ENCODE measurements around the gene KPNA3.
"Not testable (repeated sequence)": the region's sequence is repeated elsewhere in the genome, so short reads cannot be mapped to it uniquely, and the experiment has no call there.

Gene KPNA3

GRCh38 chr13:49792550-49793324, at the start of gene KPNA3:
Gene KPNA3, minus strand, starts transcription at chr13:49792682. Its CDS starts 176 bp downstream, at chr13:49792506.
- DNase-seq: peak; percentile 96

- no peak for DNase-seq
Observed at GRCh38 chr13:49841964-49842363, 49.5 kb upstream of the KPNA3 start.

GRCh38 chr13:49840675-49841074, 48.2 kb upstream of the KPNA3 start:
- peak; percentile 65 for DNase-seq

GRCh38 chr13:49840266-49840665, 47.8 kb upstream of the KPNA3 start:
- peak; percentile 56 for DNase-seq

GRCh38 chr13:49838989-49839388, 46.5 kb upstream of the KPNA3 start:
- peak; percentile 7 for DNase-seq

GRCh38 chr13:49836516-49836915, 44.0 kb upstream of the KPNA3 start:
- DNase-seq: peak; percentile 73

- DNase-seq: no peak
Observed at GRCh38 chr13:49833402-49833801, 40.9 kb upstream of the KPNA3 start.

GRCh38 chr13:49831455-49831854, 39.0 kb upstream of the KPNA3 start:
- no peak for DNase-seq

- no peak for DNase-seq
Observed at GRCh38 chr13:49830721-49831120, 38.2 kb upstream of the KPNA3 start.

GRCh38 chr13:49829715-49830114, 37.2 kb upstream of the KPNA3 start:
- no peak for DNase-seq

GRCh38 chr13:49828453-49828852, 36.0 kb upstream of the KPNA3 start:
- peak; percentile 13 for DNase-seq

GRCh38 chr13:49827891-49828290, 35.4 kb upstream of the KPNA3 start:
- DNase-seq: no peak

- no peak for DNase-seq
Observed at GRCh38 chr13:49827336-49827735, 34.9 kb upstream of the KPNA3 start.

- peak; percentile 37 for DNase-seq
Observed at GRCh38 chr13:49821216-49822009, 28.9 kb upstream of the KPNA3 start.

- no peak for DNase-seq
Observed at GRCh38 chr13:49820591-49821215, 28.2 kb upstream of the KPNA3 start.

GRCh38 chr13:49816047-49816446, 23.6 kb upstream of the KPNA3 start:
- not testable (repeated sequence) for DNase-seq

- DNase-seq: no peak
Observed at GRCh38 chr13:49814551-49815270, 22.2 kb upstream of the KPNA3 start.

- DNase-seq: peak; percentile 78
Observed at GRCh38 chr13:49812812-49813211, 20.3 kb upstream of the KPNA3 start.

- no peak for DNase-seq
Observed at GRCh38 chr13:49811527-49811908, 19.0 kb upstream of the KPNA3 start.

- no peak for DNase-seq
Observed at GRCh38 chr13:49810567-49811526, 18.4 kb upstream of the KPNA3 start.

- DNase-seq: no peak
Observed at GRCh38 chr13:49807681-49808080, 15.2 kb upstream of the KPNA3 start.

- no peak for DNase-seq
Observed at GRCh38 chr13:49806126-49806536, 13.6 kb upstream of the KPNA3 start.

Measured in NCI-H69 (cell line).